ENCODE data around the gene BDKRB2. TPM values are rescaled to one million over a fixed set of nuclear protein-coding genes. Genes with fewer than 3 reads are reported as not detected.
A peak's percentile ranks its signal among the peaks of the same experiment; 100 is the strongest.

BDKRB2 gene
- total and polyA plus RNA-seq, 2 of the 4 experiments (the other 2 are of a cell fraction), result 60.9 to 73.1 TPM

- H2BK120ac ChIP-seq (ENCODE audit: low read depth, low read length), result peak overlapping the region; percentile 86
- peak overlapping the region; percentile 99 for H3K56ac ChIP-seq (ENCODE audit: extremely low read depth, insufficient read depth, low read length)
- H3K23ac ChIP-seq (ENCODE audit: low read depth, low read length), result peak overlapping the region; percentile 68
- peak overlapping the region; percentile 43 for H2BK20ac ChIP-seq (ENCODE audit: low read depth, low read length)
- peak overlapping the region; percentile 97 for H3K27ac ChIP-seq (ENCODE audit: insufficient read depth, low read length)
- H4K5ac ChIP-seq (ENCODE audit: low read depth, low read length), result peak overlapping the region; percentile 83
- H3K9ac ChIP-seq (ENCODE audit: low read depth, low read length), result peak overlapping the region; percentile 99
- H3K4me2 ChIP-seq (ENCODE audit: low read depth, low read length), result peak overlapping the region; percentile 98
- peaks cover 22% of the 10 kb centered on the region for H3K4me1 ChIP-seq (ENCODE audit: control insufficient read depth, insufficient read depth, low read length)
- dilution Hi-C loops (cut with HindIII; ENCODE audit: low sequenced_read_pairs, unreplicated experiment) (no loop called here), in situ Hi-C loops (cut with MboI; ENCODE audit: low sequenced_read_pairs) (no loop called here), intact Hi-C loops (cut with micrococcal nuclease) (loop anchor here (1.0 to 10.0 kb wide), 4 partner anchors 29 to 211 kb away; no protein-coding TSS in a partner anchor)
- H3K27me3 ChIP-seq (ENCODE audit: control insufficient read depth, insufficient read depth, low read length), result no peaks in the 10 kb centered on the region
- H4K20me1 ChIP-seq (ENCODE audit: insufficient read depth, low read length), result peaks cover 47% of the 10 kb centered on the region
- H2AFZ ChIP-seq (replicated peaks; ENCODE audit: low read length, poor library complexity), result peak overlapping the region; percentile 67
- CTCF ChIA-PET, result interaction anchor here (1.4 kb wide), 1 partner anchor 105 kb away, joined by 3 read pairs; no protein-coding TSS in a partner anchor
- POLR2A ChIA-PET (ENCODE audit: unreplicated experiment), result no interaction called here
- peaks cover 44% of the 10 kb centered on the region for H3K36me3 ChIP-seq (ENCODE audit: control insufficient read depth, insufficient read depth, low read length)
- peaks cover 1% of the 10 kb centered on the region; the same call in 1 of the 2 replicates for H3K9me3 ChIP-seq (ENCODE audit: control insufficient read depth, insufficient read depth, low read length)
- ATAC-seq (ENCODE audit: low read depth) (peak; percentile 7; the same call in 1 of the 2 replicates), DNase-seq (no peak)
- peak overlapping the region; percentile 88 for H3K4me3 ChIP-seq (ENCODE audit: insufficient read depth, low read depth, low read length)
- H3K18ac ChIP-seq (ENCODE audit: low read depth, low read length), result peak overlapping the region; percentile 95
- peak overlapping the region; percentile 99 for H3K14ac ChIP-seq (replicated peaks; ENCODE audit: low read depth, low read length)
- H2BK5ac ChIP-seq (ENCODE audit: low read depth, low read length, poor library complexity, severe bottlenecking), result peak overlapping the region; percentile 94
- peak overlapping the region; percentile 94 for H3K4ac ChIP-seq (ENCODE audit: low read depth, low read length)
- peaks cover 22% of the 10 kb centered on the region for H3K9me1 ChIP-seq (ENCODE audit: insufficient read depth, low read length)
- peak overlapping the region; percentile 95 for H2AK5ac ChIP-seq (ENCODE audit: low read depth, low read length)
- H4K91ac ChIP-seq (ENCODE audit: insufficient read depth, low read depth, low read length), result peak overlapping the region; percentile 98
- peak overlapping the region; percentile 77 to 94 for H4K8ac ChIP-seq (ENCODE audit: low read depth in 2 of 2, low read length in 2 of 2)
- H2BK15ac ChIP-seq (ENCODE audit: low read depth, low read length), result peak overlapping the region; percentile 18; the same call in 1 of the 3 replicates
- H2AK9ac ChIP-seq (replicated peaks; ENCODE audit: low read depth, low read length, poor library complexity), result peak overlapping the region; percentile 97
- TF ChIP-seq ELK1 (IDR thresholded peaks at IDR 0.05; ENCODE audit: borderline replicate concordance, low read depth, low read length) (no peak), MXI1 (IDR thresholded peaks at IDR 0.05; ENCODE audit: borderline replicate concordance, low read depth, low read length) (no peak), BHLHE40 (IDR thresholded peaks at IDR 0.05; ENCODE audit: low read depth, low read length) (no peak), USF2 (IDR thresholded peaks at IDR 0.05; ENCODE audit: low read depth, low read length) (no peak), CEBPB (IDR thresholded peaks at IDR 0.05; ENCODE audit: low read depth, low read length) (no peak), CHD1 (IDR thresholded peaks at IDR 0.05; ENCODE audit: low read depth, low read length) (no peak), SMC3 (IDR thresholded peaks at IDR 0.05; ENCODE audit: low read depth, low read length) (no peak), FOS (IDR thresholded peaks at IDR 0.05; ENCODE audit: low read depth, low read length) (no peak), MAZ (IDR thresholded peaks at IDR 0.05; ENCODE audit: borderline replicate concordance, low read depth, low read length) (no peak), NFE2L2 (IDR thresholded peaks at IDR 0.05; ENCODE audit: low read depth, low read length) (no peak), RFX5 (IDR thresholded peaks at IDR 0.05; ENCODE audit: low read depth, low read length) (no peak), RCOR1 (IDR thresholded peaks at IDR 0.05; ENCODE audit: insufficient replicate concordance, low read length) (no peak), MAFK (IDR thresholded peaks at IDR 0.05; ENCODE audit: low read depth, low read length) (no peak)
- WGBS, 2 experiments (ENCODE audit: extremely low coverage in 2 of 2, insufficient read length in 1 of 2), result 43% methylated on average over 3 of the region's 6 CpGs; no CpG with 5 or more reads in 1 of the 2 experiments
- BruUV-seq (replicated peaks), result no TSS peak
- peaks cover 32 to 69% of the 10 kb centered on the region in 2 experiments for H3K79me1 ChIP-seq (ENCODE audit: low read depth in 1 of 2, low read length in 2 of 2)
These were observed 1.3 kb downstream of the BDKRB2 start for GRCh38 chr14:96205978-96206360.

Data from IMR-90 (cell line).